GM12873 (cell line): ENCODE data around the gene CAMSAP1.

Experiments used
- CTCF ChIP-seq: IDR thresholded peaks from 2 replicates; pipeline ENCODE4 v1.5.1; 2012; ENCODE audit warnings: low read depth, mild to moderate bottlenecking, moderate library complexity, low read length, control low read depth; ENCODE audit not compliant: insufficient read depth; ENCODE audit errors: missing control alignments

The CAMSAP1 gene

DNA sequence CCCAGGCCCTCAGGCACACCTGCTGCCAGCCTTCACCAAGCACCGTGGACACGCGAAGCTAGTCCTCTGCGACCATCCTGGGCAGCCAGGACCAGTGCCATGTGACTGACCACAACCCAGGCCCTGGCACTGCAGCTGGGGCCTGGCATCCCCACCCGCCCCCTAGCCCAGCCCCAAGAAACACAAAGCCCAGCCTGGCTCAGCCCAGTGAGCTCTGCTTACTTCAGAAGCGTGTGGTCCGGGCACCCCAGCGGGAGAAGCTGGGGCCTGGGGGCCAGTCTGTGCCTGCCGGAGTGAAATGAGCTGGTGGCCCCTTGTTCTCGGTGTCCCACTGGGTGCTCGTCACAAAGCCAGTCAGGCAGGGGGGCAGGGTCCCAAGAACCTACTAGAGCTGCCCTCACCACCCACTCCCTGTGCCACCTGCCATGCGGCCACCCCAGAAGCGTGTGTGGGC, 117.5 kb downstream of the CAMSAP1 start:
- no peak for TF ChIP-seq CTCF

DNA sequence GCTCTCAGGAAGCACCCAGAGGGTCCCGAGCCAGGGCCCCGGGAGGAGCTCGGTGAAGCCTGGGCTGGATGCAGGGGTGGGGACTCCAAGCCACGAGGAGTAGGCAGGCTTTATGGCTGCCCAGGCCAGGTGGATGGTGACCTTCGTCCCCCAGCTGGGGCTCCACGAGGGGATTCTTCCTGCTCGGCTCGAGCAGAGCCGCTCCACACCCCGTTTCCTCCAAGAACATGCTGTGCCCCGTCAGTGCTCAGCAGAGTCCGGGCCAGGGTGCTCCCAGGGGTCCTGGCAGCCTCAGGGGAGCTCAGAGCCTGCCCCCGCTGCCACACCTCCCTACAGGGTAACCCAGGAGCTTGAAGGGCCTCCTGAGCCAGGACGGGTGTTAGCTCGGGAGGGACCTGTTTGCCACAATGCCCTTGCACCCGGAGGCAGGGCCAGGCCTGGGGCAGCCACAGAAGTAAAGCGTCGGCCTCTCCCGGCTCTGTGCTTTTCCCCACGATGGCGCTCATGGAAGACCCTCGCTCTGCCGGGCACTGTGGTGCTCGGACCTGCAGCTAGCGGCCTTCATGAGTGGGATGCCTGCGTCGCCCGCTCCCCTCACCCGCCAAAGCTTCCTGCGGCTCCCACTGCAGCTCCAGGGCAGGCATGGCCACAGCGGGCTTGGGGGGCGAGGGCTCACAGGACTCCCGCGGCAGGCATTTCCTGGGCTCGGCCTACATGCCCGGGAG, 118.6 kb downstream of the CAMSAP1 start:
- no peak for TF ChIP-seq CTCF

DNA sequence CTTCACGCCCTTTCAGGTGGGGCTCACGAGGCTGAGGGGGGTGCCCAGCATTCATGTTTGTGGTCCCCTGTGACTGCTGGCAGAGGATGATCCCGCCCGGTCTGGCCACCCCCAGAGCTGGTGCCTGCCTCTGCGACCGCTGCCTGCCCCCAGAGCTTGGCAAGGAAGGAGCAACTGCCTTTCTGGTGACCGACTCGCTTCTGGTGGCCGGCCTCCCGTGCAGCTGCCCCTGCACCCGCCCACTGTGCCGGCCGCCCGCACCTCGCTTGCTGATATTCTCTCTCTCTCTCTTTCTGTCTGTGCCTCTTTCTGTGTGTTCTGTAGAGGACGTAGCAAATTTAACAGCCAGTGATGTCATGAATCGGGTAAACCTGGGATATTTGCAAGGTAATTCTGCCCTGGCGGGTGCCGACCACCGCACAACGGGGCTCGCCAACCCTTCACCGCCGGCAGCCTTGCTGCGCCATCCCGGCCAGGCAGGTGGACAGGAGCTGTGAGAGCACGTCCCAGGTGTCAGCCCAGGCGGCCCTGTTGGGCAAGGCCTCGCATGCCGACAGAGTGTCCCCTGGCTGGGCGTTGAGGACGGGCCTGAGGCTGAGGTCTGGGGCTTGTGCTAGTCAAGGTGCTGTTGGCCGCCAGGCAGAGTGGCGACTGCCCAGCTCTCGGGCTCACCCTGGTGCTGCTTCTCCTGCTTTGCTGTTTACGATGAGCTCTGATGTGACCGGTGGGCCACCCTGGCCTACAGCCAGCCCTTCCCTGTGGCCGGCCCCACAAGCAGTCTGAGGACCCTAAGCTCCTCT, 119.4 kb downstream of the CAMSAP1 start:
- TF ChIP-seq CTCF = no peak

DNA sequence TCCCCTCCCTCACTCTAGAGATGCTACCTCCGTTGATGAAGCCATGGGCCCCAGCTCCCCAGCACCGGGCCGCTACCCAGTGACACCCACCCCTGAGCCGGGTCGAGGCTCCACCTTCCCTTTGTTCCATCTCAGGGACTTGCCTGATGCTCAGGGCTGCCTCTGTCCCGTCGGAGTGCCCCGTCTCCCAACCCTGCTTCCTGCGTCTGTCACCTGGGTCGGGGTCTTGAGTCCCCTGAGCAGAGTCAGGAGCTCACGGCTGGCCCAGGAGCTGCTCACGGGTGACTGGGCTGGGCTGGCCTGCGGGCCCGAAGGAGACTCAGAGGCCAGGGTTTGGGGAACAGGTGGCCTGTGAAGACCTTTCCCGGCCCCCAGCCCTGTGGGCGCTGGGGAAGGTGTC, 120.0 kb downstream of the CAMSAP1 start:
- no peak for TF ChIP-seq CTCF

DNA sequence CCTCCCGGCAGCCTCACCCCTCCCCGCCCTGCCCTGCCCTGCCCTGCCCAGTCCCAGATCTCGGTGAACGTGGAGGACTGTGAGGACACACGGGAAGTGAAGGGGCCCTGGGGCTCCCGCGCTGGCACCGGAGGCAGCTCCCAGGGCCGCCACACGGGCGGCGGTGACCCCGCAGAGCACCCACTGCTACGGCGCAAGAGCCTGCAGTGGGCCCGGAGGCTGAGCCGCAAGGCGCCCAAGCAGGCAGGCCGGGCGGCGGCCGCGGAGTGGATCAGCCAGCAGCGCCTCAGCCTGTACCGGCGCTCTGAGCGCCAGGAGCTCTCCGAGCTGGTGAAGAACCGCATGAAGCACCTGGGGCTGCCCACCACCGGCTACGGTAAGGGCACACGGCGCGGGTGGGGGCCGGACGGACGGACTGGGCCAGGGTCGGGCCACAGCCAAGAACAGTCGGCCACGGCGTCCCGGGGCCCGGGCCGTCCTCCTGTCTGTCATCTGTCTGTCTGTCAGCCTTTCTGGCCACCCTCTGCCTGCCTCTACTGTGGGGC, 121.1 kb downstream of the CAMSAP1 start:
- no peak for TF ChIP-seq CTCF

GRCh38 chr9:135785013-135785575, 122.3 kb downstream of the CAMSAP1 start:
- no peak for TF ChIP-seq CTCF

DNA sequence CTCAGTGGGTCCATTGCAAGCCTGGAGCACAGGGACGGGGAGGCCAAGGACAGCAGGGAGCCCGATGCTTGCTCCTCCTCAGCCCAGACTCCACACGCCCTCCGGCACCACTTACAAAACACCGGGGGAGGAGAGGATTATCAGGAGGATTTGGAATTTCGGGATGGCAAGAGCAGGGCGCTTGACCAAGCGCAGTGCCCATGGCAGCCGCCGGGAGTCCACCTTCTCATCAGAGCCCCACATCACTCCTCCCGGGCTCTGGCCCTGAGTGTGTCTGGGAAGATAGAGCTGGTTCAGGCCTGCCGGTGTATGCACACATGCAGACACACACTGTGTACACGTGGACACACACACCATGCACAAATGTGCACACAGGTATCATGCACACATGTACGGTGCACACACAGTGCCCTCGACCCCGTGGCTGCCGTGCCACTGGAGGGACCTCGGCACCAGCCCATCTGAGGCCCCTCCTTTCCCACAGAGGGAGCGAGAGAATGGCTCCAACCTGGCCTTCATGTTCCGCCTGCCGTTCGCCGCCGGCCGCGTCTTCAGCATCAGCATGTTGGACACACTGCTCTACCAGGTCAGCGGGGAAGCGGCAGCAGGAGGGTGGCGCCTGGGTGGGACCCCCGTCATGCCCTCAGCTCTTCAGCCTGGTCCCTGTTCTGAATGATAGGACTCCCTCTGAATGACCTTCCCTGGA, 123.7 kb downstream of the CAMSAP1 start:
- no peak for TF ChIP-seq CTCF
